GM18498 (cell line): ENCODE data around the gene SMIM36.
A peak's percentile ranks its signal among the peaks of the same experiment; 100 is the strongest.
"Not testable (repeated sequence)": the region's sequence is repeated elsewhere in the genome, so short reads cannot be mapped to it uniquely, and the experiment has no call there.

Source experiments
- ATAC-seq: cut with Tn5 transposase; IDR thresholded peaks from one replicate; pipeline ENCODE4 v1.9.1; 2021; ENCODE audit warnings: mild to moderate bottlenecking, moderate library complexity; ENCODE audit not compliant: unreplicated experiment

The SMIM36 gene

GRCh38 chr17:55456307-55457240 is 54.7 kb downstream of the SMIM36 start:
- no peak for ATAC-seq

- ATAC-seq, result no peak
Observed at GRCh38 chr17:55454906-55455474, 56.3 kb downstream of the SMIM36 start.

DNA sequence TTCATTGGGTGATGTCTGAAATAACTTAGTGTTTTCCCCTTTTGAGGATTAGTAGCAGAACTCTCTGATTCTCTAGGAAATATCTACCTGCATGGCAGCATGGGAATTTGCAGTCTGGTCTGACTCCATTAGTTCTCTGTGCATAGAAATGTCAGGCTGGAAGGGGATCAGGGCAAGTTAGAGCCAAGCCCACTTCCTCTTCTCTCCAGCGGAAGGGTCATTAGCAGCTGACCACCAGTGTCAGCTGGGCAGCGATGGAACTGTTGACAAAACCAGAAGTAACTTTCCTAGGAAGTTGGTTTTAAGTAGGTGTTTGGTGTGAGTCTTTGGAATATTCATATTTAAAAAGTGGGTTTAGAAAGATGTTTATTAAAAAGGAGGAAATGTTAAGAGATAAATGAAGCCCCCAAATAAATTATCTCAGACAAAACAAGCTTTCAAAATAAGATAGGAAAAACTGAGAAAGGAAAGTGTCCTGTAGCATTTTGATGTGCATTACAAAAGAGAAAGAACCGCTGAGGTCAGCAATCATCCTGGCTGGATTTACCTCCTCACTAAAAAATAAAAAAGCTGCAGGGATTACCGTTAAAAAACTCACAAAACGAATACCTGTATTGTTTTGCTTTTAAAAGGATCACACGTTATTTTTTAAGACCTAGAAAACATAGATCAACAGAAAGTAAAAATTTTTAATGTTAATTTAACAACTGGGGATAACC is 57.3 kb downstream of the SMIM36 start:
- ATAC-seq, result no peak

DNA sequence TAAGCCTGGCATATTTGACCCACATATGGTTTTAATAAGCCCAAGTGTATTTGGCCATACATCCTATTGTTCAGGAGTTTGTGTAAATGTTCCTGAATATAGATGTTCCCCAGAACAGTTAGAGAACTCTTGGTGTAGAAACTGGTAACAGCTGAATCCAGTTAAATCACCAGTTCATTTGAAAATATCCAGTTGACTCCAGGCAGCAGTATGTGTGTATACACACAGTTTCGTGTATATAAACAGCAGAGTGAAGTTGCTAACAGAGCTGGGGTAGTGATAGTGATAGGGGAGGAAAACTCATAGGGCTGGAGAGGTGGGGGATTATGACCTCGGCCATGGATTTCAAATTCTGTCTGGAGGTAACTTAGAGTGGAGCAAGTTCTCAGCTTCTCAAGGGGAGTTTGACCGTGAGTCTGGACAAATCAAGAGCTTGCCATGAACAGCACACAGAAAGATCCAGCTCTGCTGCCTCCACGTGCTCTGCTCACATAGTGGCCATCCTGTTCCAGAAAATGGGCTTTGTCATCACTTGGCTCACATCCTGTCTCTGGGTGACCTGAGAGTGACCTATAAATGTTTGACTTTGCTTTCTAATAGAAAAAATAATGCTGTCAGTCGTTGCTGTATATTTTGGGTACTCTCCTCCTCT is 59.0 kb downstream of the SMIM36 start:
- ATAC-seq, result peak; percentile 47

DNA sequence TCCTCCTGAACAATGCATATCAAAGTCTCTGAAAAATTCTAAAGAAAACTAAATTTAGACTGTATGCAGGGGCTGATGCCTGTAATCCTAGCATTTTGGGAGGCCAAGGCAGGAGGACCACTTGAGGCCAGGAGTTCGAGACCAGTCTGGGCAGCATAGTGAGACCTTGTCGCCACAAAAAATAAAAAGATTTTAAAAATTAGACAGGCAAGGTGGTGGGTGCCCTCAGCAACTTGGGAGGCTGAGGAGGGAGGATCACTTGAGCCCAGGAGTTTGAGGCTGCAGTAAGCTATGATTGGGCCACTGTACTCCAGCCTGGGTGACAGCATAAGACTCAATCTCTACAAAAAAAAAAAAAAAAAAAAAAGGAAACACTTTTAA is 59.5 kb downstream of the SMIM36 start:
- no peak for ATAC-seq

DNA sequence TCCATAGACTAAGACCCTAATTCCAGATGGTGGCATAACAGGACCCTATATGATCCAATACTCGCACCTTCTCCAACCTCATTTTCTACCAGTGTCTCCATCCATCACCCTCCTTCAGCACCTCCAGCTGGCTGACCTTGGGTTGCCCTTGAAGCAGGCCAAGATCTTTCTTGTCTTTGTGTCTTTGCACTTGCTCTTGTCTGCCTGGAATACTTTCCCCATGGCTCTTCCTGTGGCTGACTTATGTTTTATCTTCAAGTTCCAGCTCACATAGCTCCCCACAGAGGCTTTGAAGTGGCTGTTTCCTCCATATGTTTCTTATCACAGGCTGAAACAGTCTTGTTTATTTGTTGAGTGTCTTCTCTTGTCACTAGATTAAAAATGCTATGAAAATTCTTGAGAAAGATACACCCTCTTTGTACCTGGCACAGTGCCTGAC is 60.0 kb downstream of the SMIM36 start:
- ATAC-seq, result no peak

- ATAC-seq, result no peak
Observed at GRCh38 chr17:55450232-55450825, 60.9 kb downstream of the SMIM36 start.

DNA sequence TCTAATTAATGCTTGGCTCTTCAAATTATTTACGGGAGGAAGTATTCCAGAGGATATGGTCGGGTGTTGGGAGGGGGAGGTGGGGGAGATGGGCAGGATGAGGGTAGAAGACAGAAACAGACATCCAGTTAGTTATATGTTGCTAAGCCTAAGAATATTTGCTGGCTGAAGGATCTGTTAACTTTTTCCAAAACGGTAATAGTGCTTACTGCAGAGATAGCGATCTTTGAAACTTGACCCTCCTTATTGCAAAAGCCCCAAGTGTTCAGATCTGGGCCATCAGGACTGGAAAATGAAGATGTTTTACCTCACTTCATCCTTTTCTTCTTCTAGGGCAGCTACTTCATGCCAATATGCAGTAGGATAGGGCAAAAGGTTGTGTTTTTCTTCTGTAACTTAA is 62.6 kb downstream of the SMIM36 start:
- no peak for ATAC-seq

GRCh38 chr17:55446581-55447205 is 64.6 kb downstream of the SMIM36 start:
- no peak for ATAC-seq

GRCh38 chr17:55446004-55446403 is 65.2 kb downstream of the SMIM36 start:
- ATAC-seq, result not testable (repeated sequence)

- peak; percentile 85 for ATAC-seq
Observed at GRCh38 chr17:55444471-55445441, 66.5 kb downstream of the SMIM36 start.

DNA sequence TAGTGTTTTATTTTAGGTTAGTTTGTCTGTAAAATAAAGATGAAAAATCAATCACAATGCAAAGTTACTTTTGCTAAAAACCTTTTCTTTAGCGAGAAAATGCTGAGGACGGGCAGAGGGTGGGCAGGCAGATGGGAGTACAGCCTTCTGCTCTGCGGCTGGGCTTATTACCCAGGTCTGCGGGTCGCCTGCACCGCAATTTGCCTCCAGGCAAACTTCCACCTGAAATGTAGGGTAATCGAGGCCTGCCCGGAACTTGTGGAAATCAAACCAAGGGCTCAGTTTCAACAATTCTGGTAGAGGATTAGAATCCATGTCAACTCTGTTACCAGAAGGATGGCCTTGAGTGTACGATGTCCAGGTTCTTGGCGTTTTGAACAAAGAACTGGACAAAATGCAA is 67.3 kb downstream of the SMIM36 start:
- no peak for ATAC-seq

DNA sequence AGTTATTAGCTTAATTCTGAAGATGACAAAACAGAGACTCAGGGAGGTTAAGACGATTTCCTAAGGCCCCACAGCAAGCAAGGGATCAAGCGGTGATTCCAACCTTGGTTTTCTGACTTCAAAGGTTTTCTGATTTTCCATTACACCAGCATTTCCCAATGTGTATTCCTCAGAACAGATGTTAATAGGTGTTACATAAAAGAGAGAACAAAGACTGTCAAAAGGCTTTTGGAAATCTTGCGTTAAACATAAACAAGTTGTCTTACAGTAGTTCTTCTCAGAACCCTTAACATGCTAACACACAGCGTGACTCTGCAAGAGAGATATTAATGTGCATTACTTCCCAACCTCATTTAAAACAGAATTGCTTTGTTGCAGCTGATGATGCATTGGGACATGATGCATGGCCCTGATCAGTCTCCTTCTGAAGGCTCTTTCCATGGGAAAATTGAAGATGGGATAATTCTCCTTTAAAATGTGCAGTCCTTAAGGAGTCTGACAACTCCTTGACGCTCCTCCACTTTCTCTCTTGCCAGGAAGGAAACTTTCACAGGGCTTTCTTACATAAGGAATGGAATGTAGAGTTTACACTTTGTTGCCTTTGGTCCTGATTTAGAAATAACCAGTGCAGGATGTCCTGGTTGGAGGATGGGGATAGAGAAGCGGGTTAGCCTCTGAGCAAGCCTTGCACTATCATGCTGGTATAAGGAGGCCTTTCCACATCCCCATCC is 68.1 kb downstream of the SMIM36 start:
- no peak for ATAC-seq

DNA sequence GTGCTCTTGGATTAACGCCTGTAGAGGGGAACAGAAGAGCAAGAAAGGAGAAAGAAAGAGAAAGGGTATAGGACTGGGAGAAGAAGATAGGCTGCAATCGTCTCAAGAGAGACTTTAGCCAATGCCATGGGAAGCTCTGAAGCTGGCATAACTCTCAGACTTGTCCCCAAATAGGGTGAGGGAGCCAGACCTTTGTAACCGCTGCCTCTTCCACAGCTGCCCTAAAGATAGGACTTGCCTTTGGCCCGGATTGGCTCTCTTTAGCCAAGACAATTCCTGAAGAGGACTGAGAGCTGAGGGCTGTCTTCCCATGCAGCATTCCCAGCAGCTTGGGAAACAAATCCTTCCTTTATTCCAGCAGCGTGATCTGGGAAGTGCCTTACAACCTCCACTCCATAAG is 68.8 kb downstream of the SMIM36 start:
- no peak for ATAC-seq

DNA sequence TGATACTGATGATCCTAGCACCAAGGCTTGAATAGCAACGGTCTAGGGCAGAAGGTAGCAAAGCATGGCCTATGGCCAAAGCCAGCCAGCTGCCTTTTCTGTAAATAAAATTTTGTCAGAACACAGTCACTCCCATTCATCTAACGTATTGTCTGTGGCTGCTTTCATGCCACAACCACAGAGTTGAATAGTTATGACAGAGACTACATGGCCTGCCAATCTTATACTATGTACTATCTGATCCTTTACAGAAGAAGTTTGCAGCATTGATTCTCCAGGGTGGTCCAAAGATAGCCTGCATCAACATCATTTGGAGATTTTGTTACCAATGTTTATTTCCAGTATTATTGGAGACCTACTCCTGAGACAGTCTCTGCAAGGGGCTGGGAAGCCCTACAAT is 69.7 kb downstream of the SMIM36 start:
- no peak for ATAC-seq

- ATAC-seq, result no peak
Observed at GRCh38 chr17:55440391-55440790, 70.9 kb downstream of the SMIM36 start.

- peak; percentile 70 for ATAC-seq
Observed at GRCh38 chr17:55437159-55437605, 74.1 kb downstream of the SMIM36 start.
